ENCODE data around the gene HGFAC.

DNA sequence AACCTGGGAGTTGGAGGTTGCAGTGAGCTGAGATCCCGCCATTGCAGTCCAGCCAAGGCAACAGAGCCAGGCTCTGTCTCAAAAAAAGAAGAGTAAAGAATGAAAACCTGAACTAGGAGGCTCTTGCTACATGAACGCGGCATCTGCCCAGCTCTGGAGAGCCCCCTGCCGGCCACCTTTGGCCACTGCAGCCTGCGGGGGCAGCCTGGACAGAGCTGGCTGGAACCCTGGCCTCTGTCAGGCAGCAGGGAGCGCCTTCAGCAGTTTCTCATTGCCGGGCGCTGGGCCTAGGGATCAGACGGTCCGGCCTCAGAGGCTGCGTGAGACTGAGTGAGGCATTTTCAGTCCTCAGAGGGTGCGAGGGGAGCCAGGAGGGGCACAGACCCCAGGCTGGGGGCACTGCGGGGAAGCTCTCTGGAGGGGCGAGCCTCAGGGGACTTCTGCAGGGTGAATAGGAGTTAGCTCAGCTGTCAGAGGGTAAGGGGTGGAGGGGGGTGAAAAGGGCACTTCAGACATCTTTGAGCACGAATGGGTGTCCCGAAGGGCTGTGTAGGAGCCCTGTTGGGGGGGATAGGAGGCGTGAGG is 38.9 kb downstream of the HGFAC start:
- TF ChIP-seq EZH2phosphoT487 (IDR thresholded peaks at IDR 0.05; ENCODE audit: borderline replicate concordance, low read length) (no peak), EZH2 (IDR thresholded peaks at IDR 0.05; ENCODE audit: low read length, unreplicated experiment) (no peak)
- TF ChIP-seq, protein P1, sequence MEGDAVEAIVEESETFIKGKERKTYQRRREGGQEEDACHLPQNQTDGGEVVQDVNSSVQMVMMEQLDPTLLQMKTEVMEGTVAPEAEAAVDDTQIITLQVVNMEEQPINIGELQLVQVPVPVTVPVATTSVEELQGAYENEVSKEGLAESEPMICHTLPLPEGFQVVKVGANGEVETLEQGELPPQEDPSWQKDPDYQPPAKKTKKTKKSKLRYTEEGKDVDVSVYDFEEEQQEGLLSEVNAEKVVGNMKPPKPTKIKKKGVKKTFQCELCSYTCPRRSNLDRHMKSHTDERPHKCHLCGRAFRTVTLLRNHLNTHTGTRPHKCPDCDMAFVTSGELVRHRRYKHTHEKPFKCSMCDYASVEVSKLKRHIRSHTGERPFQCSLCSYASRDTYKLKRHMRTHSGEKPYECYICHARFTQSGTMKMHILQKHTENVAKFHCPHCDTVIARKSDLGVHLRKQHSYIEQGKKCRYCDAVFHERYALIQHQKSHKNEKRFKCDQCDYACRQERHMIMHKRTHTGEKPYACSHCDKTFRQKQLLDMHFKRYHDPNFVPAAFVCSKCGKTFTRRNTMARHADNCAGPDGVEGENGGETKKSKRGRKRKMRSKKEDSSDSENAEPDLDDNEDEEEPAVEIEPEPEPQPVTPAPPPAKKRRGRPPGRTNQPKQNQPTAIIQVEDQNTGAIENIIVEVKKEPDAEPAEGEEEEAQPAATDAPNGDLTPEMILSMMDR (conservative IDR thresholded peaks at IDR 0.05; ENCODE audit: low read depth, low read length): peak; percentile 85
